Adipocyte (in vitro differentiated cells): ENCODE measurements around the gene OPRM1.
A peak's percentile ranks its signal among the peaks of the same experiment; 100 is the strongest.
"Not testable (repeated sequence)": the region's sequence is repeated elsewhere in the genome, so short reads cannot be mapped to it uniquely, and the experiment has no call there.

Experiments used
- DNase-seq: peaks from one replicate; pipeline ENCODE4 v3.0.0-alpha.2; 2015; ENCODE audit warnings: low read depth
- H3K27me3 ChIP-seq: replicated peaks from 2 replicates; pipeline ENCODE4 v1.7.0; 2013; ENCODE audit warnings: mild to moderate bottlenecking, low read length, moderate library complexity; ENCODE audit not compliant: control insufficient read depth, insufficient read depth
- H3K36me3 ChIP-seq: 2 replicates; pipeline ENCODE4 v1.7.0; 2013; ENCODE audit warnings: low read length, mild to moderate bottlenecking, moderate library complexity; ENCODE audit not compliant: control insufficient read depth, insufficient read depth, severe bottlenecking
- H3K4me1 ChIP-seq: 2 replicates; pipeline ENCODE4 v1.7.0; 2013; ENCODE audit warnings: mild to moderate bottlenecking, low read length, moderate library complexity; ENCODE audit not compliant: control insufficient read depth, insufficient read depth
- H3K4me3 ChIP-seq: 2 replicates; pipeline ENCODE4 v1.7.0; 2013; ENCODE audit warnings: mild to moderate bottlenecking, low read length, moderate library complexity
- H3K9ac ChIP-seq: 2 replicates; pipeline ENCODE4 v1.7.0; 2013; ENCODE audit warnings: mild to moderate bottlenecking, low read length, moderate library complexity
- H3K9me3 ChIP-seq: 2 replicates; pipeline ENCODE4 v1.7.0; 2013; ENCODE audit warnings: mild to moderate bottlenecking, low read length, moderate library complexity; ENCODE audit not compliant: control insufficient read depth

Gene OPRM1

DNA sequence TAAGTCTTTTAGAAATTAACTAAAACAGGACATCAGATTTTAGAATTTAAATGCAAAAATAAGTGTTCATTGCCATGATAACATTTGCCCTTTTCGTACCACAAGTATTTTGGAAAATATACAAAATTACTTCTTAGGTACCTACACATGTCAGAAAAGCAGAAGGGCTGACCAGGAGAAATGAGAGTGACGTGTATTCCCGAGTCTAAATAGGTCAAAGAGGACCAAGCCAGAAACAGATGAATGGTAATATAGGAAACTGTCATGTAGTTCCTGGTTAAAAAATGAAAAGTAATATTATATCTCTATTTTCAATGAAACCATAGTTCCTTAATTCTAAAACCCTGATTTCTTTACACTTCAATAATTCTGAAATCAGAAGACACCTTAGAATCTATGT is 191.4 kb downstream of the OPRM1 start:
- Histone ChIP-seq H3K4me1 (peaks cover 6% of the 10 kb centered on the region), H3K36me3 (no peaks in the 10 kb centered on the region), H3K9ac (no peak overlapping the region), H3K4me3 (no peak overlapping the region), H3K27me3 (no peaks in the 10 kb centered on the region), H3K9me3 (no peaks in the 10 kb centered on the region)
- DNase-seq: no peak

DNA sequence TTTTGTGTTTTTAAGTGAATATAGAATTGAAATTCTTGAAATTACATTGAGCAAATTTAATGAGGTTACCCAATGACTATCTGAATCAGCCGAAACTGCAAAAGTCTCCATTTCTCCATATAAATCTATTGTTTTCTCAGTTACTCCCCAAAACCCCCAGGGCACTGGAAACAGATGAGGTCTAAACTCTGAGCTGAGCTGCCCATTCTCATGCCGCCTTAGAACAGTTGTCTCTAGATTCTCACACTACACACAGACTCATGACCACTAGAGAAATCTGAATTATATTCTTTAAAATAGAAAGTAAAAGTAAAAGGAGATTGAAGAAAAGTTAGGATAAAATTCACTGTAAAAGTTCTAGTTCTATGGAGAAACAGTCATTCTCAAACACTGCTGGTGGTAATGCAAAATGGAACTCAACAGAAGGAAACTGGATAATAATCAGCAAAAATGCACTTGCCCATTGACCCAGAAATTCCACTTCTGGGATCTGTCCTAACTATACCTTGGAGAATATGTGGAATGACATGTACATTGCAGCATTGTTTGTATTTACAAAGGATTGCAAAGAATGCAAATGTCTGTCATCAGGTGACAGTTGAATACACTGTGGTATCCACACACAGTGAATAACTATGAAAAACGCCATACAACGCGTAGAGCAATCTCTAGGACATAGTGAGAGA is 192.0 kb downstream of the OPRM1 start:
- no peaks in the 10 kb centered on the region for H3K36me3 ChIP-seq
- no peak for DNase-seq
- no peak overlapping the region for H3K9ac ChIP-seq
- no peaks in the 10 kb centered on the region for H3K27me3 ChIP-seq
- no peaks in the 10 kb centered on the region for H3K9me3 ChIP-seq
- H3K4me3 ChIP-seq: no peak overlapping the region
- peaks cover 6% of the 10 kb centered on the region for H3K4me1 ChIP-seq

DNA sequence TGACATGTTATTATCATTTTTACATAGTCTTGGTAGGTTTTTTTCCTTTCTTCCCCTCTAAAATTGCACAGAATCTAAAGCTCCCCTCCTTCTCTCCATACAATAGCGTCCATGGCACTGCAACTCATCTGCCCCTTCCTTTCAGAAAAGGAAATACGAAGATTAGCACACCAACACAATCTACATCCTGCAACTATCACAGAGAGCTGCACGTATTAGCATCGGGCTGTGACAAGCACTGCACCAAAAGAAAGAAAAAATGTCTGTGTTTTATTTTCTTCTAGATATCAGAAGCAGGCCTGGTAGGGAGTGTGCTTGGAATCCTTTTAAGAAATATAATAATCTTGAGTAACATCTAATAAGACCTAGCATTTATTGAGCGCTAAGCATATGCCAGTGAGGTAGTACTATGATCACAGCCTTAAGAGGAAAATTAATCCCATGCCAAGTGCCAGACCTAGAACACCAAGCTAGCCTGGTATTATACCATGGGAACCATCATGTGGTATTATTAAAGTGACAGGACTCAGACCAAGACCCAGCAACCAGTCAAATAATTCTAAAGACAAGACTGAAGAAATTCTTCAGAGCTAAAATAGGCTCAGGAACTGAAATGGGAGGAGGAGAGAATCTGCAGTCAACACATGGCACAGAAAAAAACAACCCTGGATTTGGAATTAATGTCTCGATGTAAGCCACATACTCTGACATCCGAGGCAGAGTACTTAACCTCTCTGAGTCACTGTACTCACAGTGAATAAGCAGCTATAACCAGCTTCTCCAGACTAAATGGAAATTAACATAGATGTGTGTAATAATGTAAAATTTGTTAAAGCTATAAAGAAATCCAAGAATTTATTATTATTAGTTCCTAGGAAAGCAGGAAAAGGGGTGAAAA is 193.2 kb downstream of the OPRM1 start:
- DNase-seq: peak; percentile 45
- Histone ChIP-seq H3K9me3 (no peaks in the 10 kb centered on the region), H3K36me3 (no peaks in the 10 kb centered on the region), H3K9ac (no peak overlapping the region), H3K4me3 (no peak overlapping the region), H3K27me3 (no peaks in the 10 kb centered on the region), H3K4me1 (peaks cover 6% of the 10 kb centered on the region)

DNA sequence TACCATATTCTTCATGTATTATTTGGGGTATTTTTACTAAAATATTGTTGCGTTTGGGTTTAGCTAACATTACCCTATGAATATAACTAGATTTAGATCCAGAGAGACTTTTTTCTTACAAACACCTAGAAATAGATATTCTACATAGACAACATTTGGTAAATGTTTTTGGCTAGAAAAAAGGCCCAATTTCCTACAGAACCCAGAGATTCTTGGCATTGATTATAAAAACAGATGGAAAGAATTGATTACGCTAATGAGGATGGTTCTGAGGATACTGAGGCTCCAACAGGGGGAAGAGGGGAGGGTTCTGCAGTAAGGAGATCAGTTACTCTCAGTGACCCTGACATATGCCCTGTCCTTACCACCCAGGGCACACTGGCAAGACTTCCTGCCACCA is 194.3 kb downstream of the OPRM1 start:
- no peaks in the 10 kb centered on the region for H3K36me3 ChIP-seq
- no peak overlapping the region for H3K9ac ChIP-seq
- no peak overlapping the region for H3K4me3 ChIP-seq
- peaks cover 6% of the 10 kb centered on the region for H3K4me1 ChIP-seq
- no peaks in the 10 kb centered on the region for H3K27me3 ChIP-seq
- DNase-seq: no peak
- H3K9me3 ChIP-seq: no peaks in the 10 kb centered on the region

DNA sequence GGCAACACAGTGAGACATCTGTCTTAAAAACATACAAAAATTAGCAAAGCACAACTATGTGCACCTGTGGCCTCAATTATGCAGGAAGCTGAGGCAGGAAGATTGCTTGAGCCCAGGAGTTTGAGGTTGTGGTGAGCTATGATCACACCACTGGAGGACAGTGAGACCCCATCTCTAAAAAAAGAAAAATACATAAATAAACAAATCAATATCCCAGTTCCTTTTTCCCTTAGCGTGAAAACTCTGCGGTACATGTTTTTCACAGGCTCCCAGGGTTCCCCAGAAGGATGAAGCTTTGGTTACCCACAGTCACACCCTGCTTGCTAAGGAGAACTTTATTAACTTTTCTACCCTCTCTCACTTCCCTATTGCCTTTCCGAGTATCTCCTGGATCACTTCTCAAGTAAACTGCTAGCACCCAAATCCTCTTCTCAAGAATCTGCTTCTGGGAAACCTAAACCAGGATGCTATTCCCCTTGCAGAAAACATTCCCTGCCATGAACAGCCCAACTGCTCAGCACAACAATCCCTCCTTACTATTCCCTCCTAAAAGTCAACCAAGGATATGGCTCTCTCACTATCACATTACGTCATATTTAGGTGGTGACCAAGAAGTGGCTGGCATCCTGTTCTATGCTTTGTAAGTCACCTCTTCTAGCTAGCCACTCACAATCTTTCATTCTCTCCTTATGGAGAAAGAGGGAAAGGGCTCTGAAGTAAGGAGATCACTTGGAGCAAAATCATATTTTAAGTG is 195.2 kb downstream of the OPRM1 start:
- H3K4me1 ChIP-seq: peaks cover 6% of the 10 kb centered on the region
- no peak overlapping the region for H3K9ac ChIP-seq
- no peaks in the 10 kb centered on the region for H3K9me3 ChIP-seq
- no peak overlapping the region for H3K4me3 ChIP-seq
- no peaks in the 10 kb centered on the region for H3K36me3 ChIP-seq
- DNase-seq: no peak
- H3K27me3 ChIP-seq: no peaks in the 10 kb centered on the region

DNA sequence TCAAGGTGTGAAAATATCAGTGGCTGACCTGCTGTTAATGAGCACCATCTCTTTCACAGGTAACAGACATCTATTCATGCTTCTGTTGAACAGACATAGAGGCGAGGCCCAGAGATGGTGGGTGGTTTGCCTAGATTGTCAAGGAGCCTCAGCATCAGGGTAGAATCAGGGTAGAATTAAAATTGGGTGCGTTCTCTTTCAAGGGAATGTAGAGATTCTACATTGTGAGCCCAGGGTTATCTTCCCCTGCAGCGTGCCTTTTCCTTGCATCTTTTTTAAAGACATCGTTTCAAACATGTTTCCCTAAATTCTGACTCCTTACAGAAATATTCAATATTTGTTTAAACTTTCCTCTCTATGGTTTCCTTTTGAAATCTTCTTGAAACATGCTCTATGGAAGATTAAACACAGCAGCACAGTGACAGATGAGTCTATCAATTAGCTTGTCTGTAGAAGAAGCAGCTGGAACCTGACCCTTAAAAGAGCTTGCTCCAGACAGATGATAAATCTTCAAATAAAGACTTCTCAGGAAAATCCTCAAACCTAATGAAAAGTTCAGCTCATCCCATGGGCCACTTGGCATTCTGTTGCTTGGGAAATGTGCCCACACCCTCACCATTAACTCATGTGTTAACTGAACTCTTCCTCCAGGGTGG is 197.7 kb downstream of the OPRM1 start:
- H3K9ac ChIP-seq: no peak overlapping the region
- H3K4me1 ChIP-seq: peaks cover 4% of the 10 kb centered on the region
- no peaks in the 10 kb centered on the region for H3K36me3 ChIP-seq
- H3K9me3 ChIP-seq: no peaks in the 10 kb centered on the region
- DNase-seq: peak; percentile 7
- no peak overlapping the region for H3K4me3 ChIP-seq
- H3K27me3 ChIP-seq: no peaks in the 10 kb centered on the region

DNA sequence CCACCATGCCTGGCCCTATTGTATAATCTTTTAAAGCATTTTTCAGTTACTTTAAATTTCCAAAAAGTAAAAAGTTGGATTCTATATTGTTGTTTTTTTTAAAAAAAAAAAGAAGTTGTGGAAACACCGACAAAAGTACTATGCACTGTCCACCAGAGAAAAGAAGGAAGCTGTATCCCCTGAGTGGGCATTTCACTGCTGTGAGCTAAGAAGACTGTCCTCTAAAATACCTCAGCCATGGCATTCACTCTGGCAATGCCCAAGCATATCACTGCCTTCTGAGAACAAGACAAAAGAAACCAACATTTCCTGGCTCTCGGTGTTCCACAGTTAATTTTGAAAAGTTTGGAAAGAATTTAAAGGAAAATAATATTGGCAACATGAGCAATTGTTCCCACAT is 199.8 kb downstream of the OPRM1 start:
- peaks cover 4% of the 10 kb centered on the region for H3K4me1 ChIP-seq
- H3K4me3 ChIP-seq: no peak overlapping the region
- DNase-seq: no peak
- H3K36me3 ChIP-seq: no peaks in the 10 kb centered on the region
- H3K9ac ChIP-seq: no peak overlapping the region
- H3K9me3 ChIP-seq: no peaks in the 10 kb centered on the region
- no peaks in the 10 kb centered on the region for H3K27me3 ChIP-seq

DNA sequence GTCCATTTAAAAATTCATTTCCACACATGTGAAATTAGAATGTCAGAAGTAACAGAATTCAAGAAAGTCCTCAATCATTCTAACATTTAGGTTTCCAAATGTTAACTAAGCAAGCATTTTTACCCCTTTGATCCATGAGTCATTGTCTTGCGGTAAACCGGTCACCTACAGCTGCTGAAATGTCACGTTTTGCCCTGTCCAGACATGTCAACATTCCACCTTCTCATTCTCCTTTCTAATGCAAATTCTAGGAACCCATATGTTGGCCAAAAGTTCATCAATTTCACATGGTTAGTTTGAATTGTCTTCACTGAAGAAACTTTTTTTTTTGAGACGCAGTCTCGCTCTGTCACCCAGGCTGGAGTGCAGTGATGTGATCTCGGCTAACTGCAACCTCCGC is 200.4 kb downstream of the OPRM1 start:
- Histone ChIP-seq H3K9me3 (no peaks in the 10 kb centered on the region), H3K9ac (no peak overlapping the region), H3K4me3 (no peak overlapping the region), H3K4me1 (peaks cover 4% of the 10 kb centered on the region), H3K36me3 (no peaks in the 10 kb centered on the region), H3K27me3 (no peaks in the 10 kb centered on the region)
- no peak for DNase-seq

DNA sequence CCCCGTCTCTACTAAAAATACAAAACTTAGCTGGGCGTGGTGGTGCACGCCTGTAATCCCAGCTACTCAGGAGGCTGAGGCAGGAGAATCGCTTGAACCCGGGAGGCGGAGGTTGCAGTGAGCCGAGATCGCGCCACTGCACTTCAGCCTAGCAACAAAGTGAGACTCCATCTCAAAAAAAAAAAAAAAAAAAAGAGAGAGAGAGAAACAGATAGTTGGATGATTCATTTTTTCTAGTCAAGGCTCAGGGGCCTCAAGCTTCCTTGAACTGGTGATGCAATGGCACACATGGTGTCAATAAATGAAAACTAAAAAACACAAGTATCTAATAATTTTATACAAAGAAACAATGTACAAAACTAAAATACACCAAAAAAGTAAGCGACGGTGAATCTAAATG is 202.0 kb downstream of the OPRM1 start:
- not testable (repeated sequence) for H3K4me1 ChIP-seq, H3K27me3 ChIP-seq, H3K9me3 ChIP-seq, H3K36me3 ChIP-seq, H3K9ac ChIP-seq, H3K4me3 ChIP-seq
- peak; percentile 28 for DNase-seq

DNA sequence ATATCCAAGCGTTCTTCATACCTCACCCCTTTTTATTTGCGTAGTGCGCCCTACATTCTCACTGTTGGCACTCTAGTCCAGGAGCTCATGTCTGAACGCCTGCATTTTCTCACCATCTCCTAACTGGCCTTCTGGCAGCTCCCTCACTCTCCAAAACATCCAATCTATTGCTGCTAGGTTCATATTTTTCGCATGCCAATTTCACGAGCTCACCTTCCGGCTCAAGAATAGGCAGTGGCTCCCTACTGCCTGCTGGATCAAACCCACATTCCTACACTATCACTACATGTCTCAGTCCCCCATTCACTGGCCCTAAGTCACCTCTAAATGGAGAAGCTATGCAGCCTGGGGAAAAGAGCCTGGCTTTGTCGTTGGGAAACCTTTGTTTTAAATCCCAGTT is 202.5 kb downstream of the OPRM1 start:
- H3K4me1 ChIP-seq: peaks cover 4% of the 10 kb centered on the region
- DNase-seq: no peak
- no peak overlapping the region for H3K9ac ChIP-seq
- no peaks in the 10 kb centered on the region for H3K36me3 ChIP-seq
- H3K27me3 ChIP-seq: no peaks in the 10 kb centered on the region
- H3K4me3 ChIP-seq: no peak overlapping the region
- no peaks in the 10 kb centered on the region for H3K9me3 ChIP-seq
